ENCODE data around the gene WDPCP.

- TF ChIP-seq EP300 (IDR thresholded peaks at IDR 0.05; ENCODE audit: low read depth in 2 of 2, low read length in 2 of 2) (no peak), EP300 (CRISPR knock-in tag; IDR thresholded peaks at IDR 0.05; ENCODE audit: borderline replicate concordance) (no peak), HMGXB3 (CRISPR knock-in tag; IDR thresholded peaks at IDR 0.05; ENCODE audit: borderline replicate concordance) (no peak), NFE2L2 (IDR thresholded peaks at IDR 0.05; ENCODE audit: low read length) (no peak)
Measured at GRCh38 chr2:63582873-63583272, 5.4 kb downstream of the WDPCP start.

Data from HepG2 (cell line).